K562 (cell line): Measurements from ENCODE around the gene HES6. TPM values are rescaled to one million over a fixed set of nuclear protein-coding genes. Genes with fewer than 3 reads are reported as not detected.

ENCODE experiments used
- CBX2 ChIP-seq: fragments of 200-600 bp; sonication (generic); IDR thresholded peaks from one replicate; pipeline ENCODE4 v1.6.1; 2012; ENCODE audit warnings: mild to moderate bottlenecking, low read length, inconsistent platforms; ENCODE audit not compliant: insufficient read depth, poor library complexity, severe bottlenecking
- ETS2 ChIP-seq: IDR thresholded peaks from 2 replicates; pipeline ENCODE4 v1.6.1; 2016; ENCODE audit warnings: borderline replicate concordance, missing genetic modification characterization, mild to moderate bottlenecking, moderate library complexity, missing compliant biosample characterization; ENCODE audit not compliant: poor library complexity, severe bottlenecking
- MYNN ChIP-seq, 2 experiments: sonication (generic); formaldehyde crosslinking in 1 of 2; IDR thresholded peaks; 2 replicates each; pipeline versions ENCODE4 v1.5.0 to v1.6.1; 2016 to 2020; ENCODE audit warnings: antibody characterized with exemption in 1 of 2, missing genetic modification reagents in 1 of 2
- PYGO2 ChIP-seq: fragments of 450-650 bp; IDR thresholded peaks from 2 replicates; pipeline ENCODE4 v1.6.1; 2016; ENCODE audit warnings: mild to moderate bottlenecking, missing genetic modification characterization, moderate library complexity, missing compliant biosample characterization
- ZNF212 ChIP-seq: fragments of 450-650 bp; formaldehyde crosslinking; IDR thresholded peaks from 2 replicates; pipeline ENCODE4 v1.4.0; 2020; ENCODE audit warnings: mild to moderate bottlenecking
- ZNF583 ChIP-seq: fragments of 250-450 bp; sonication (Bioruptor Pico); IDR thresholded peaks from 2 replicates; pipeline ENCODE4 v1.4.0; 2020
- ZNF707 ChIP-seq: fragments of 250-450 bp; sonication (Bioruptor Pico); conservative IDR thresholded peaks from 2 replicates; pipeline ENCODE4 v1.8.0; 2022; ENCODE audit warnings: inconsistent platforms, mild to moderate bottlenecking, moderate library complexity
- ZNF75A ChIP-seq: fragments of 450-650 bp; formaldehyde crosslinking; IDR thresholded peaks from 2 replicates; pipeline ENCODE4 v1.4.0; 2020; ENCODE audit warnings: mild to moderate bottlenecking
- polyA plus RNA-seq, 8 experiments: library from polyadenylated mRNA; depleted of rRNA in 4 of 8; stranded (reverse) in 5 of 8; unstranded in 3 of 8; fragments of >200 nt; fragmentation: Nextera tagmentation in 2 of 8; fragmentation: Illumina TruSeq in 1 of 8; extraction: Ambion mirVana in 2 of 8; extraction: Trizol in 1 of 8; gene quantifications; 2 replicates each; pipeline versions ENCODE4 v1.2.1 to v1.2.3, GENCODE V29; 2011 to 2014; ENCODE audit warnings: inconsistent platforms in 1 of 8, missing spikeins in 1 of 8
- total RNA-seq, 7 experiments: library from RNA; depleted of rRNA in 6 of 7; stranded (reverse); fragments of >200 nt in 6 of 7; fragmentation: Illumina TruSeq in 2 of 7; extraction: Trizol in 2 of 7; gene quantifications; 2 replicates each; pipeline versions ENCODE4 v1.2.1 to v1.2.3, GENCODE V29; 2011 to 2021; ENCODE audit warnings: low replicate concordance in 1 of 7
- TF ChIP-seq, protein P1 (sequence below): sonication (generic); formaldehyde crosslinking; IDR thresholded peaks from 2 replicates; pipeline ENCODE4 v1.8.1; 2022; ENCODE audit warnings: missing genetic modification reagents
- TF ChIP-seq, protein P2 (sequence below): sonication (generic); formaldehyde crosslinking; IDR thresholded peaks from 2 replicates; pipeline ENCODE4 v1.9.0; 2022; ENCODE audit warnings: mild to moderate bottlenecking, missing genetic modification reagents
- TF ChIP-seq, protein P3 (sequence below): sonication (generic); formaldehyde crosslinking; IDR thresholded peaks from 2 replicates; pipeline ENCODE4 v1.8.0; 2023; ENCODE audit warnings: missing genetic modification reagents, mild to moderate bottlenecking, borderline replicate concordance
- TF ChIP-seq, protein P4 (sequence below): fragments of 450-650 bp; IDR thresholded peaks from 2 replicates; pipeline ENCODE4 v1.6.1; 2018; ENCODE audit not compliant: partially characterized antibody
- TF ChIP-seq, protein P5 (sequence below): fragments of 250-450 bp; sonication (Bioruptor Pico); IDR thresholded peaks from 2 replicates; pipeline ENCODE4 v1.5.0; 2022; ENCODE audit warnings: mild to moderate bottlenecking

The HES6 gene
- total and polyA plus RNA-seq, 9 of the 15 experiments (the other 6 are each of a cell fraction or from before 2014, with no cell fraction given), result 6.2 to 133 (median 29.2) TPM

DNA sequence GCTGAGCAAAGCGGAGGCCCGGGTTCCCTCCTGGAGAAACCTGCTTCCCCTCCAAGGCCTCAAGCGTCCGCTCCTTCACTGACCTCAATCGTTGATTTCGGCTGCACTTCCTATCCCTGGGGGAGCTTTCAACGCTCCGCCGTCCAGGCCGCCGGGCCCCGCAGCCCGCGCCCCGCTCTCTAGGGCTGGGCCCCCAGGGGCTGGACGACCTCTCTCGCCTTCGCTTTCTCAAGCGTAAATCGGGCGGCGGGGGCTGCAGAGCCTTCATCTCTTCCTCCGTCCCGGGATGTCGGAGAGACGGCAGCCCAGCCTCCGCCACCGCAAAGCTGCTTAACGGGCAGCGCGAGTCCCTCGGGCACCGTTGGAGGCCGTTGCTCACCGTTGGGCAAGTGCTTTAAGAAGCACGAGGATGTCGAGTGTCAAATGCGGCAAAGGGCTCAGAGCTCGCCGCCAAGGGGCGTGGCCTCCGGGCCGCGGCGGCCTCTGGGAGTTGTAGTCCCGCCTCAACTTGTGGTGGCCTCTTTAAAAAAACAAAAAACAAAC lies 8.5 kb downstream of the HES6 start (continued):
- TF ChIP-seq CBX2 (no peak), ZNF583 (CRISPR knock-in tag) (no peak), ZNF212 (CRISPR knock-in tag) (no peak), ETS2 (tag) (no peak), ZNF75A (no peak), ZNF707 (no peak), MYNN (IDR thresholded peaks at IDR 0.05) (no peak), MYNN (CRISPR knock-in tag; IDR thresholded peaks at IDR 0.05) (no peak), PYGO2 (no peak)
- TF ChIP-seq, protein P1, sequence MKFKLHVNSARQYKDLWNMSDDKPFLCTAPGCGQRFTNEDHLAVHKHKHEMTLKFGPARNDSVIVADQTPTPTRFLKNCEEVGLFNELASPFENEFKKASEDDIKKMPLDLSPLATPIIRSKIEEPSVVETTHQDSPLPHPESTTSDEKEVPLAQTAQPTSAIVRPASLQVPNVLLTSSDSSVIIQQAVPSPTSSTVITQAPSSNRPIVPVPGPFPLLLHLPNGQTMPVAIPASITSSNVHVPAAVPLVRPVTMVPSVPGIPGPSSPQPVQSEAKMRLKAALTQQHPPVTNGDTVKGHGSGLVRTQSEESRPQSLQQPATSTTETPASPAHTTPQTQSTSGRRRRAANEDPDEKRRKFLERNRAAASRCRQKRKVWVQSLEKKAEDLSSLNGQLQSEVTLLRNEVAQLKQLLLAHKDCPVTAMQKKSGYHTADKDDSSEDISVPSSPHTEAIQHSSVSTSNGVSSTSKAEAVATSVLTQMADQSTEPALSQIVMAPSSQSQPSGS (CRISPR knock-in tag), result no peak
- TF ChIP-seq, protein P2, sequence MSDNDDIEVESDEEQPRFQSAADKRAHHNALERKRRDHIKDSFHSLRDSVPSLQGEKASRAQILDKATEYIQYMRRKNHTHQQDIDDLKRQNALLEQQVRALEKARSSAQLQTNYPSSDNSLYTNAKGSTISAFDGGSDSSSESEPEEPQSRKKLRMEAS (CRISPR knock-in tag), result peak; percentile 93
- TF ChIP-seq, protein P3, sequence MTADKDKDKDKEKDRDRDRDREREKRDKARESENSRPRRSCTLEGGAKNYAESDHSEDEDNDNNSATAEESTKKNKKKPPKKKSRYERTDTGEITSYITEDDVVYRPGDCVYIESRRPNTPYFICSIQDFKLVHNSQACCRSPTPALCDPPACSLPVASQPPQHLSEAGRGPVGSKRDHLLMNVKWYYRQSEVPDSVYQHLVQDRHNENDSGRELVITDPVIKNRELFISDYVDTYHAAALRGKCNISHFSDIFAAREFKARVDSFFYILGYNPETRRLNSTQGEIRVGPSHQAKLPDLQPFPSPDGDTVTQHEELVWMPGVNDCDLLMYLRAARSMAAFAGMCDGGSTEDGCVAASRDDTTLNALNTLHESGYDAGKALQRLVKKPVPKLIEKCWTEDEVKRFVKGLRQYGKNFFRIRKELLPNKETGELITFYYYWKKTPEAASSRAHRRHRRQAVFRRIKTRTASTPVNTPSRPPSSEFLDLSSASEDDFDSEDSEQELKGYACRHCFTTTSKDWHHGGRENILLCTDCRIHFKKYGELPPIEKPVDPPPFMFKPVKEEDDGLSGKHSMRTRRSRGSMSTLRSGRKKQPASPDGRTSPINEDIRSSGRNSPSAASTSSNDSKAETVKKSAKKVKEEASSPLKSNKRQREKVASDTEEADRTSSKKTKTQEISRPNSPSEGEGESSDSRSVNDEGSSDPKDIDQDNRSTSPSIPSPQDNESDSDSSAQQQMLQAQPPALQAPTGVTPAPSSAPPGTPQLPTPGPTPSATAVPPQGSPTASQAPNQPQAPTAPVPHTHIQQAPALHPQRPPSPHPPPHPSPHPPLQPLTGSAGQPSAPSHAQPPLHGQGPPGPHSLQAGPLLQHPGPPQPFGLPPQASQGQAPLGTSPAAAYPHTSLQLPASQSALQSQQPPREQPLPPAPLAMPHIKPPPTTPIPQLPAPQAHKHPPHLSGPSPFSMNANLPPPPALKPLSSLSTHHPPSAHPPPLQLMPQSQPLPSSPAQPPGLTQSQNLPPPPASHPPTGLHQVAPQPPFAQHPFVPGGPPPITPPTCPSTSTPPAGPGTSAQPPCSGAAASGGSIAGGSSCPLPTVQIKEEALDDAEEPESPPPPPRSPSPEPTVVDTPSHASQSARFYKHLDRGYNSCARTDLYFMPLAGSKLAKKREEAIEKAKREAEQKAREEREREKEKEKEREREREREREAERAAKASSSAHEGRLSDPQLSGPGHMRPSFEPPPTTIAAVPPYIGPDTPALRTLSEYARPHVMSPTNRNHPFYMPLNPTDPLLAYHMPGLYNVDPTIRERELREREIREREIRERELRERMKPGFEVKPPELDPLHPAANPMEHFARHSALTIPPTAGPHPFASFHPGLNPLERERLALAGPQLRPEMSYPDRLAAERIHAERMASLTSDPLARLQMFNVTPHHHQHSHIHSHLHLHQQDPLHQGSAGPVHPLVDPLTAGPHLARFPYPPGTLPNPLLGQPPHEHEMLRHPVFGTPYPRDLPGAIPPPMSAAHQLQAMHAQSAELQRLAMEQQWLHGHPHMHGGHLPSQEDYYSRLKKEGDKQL (CRISPR knock-in tag), result no peak
- TF ChIP-seq, protein P4, sequence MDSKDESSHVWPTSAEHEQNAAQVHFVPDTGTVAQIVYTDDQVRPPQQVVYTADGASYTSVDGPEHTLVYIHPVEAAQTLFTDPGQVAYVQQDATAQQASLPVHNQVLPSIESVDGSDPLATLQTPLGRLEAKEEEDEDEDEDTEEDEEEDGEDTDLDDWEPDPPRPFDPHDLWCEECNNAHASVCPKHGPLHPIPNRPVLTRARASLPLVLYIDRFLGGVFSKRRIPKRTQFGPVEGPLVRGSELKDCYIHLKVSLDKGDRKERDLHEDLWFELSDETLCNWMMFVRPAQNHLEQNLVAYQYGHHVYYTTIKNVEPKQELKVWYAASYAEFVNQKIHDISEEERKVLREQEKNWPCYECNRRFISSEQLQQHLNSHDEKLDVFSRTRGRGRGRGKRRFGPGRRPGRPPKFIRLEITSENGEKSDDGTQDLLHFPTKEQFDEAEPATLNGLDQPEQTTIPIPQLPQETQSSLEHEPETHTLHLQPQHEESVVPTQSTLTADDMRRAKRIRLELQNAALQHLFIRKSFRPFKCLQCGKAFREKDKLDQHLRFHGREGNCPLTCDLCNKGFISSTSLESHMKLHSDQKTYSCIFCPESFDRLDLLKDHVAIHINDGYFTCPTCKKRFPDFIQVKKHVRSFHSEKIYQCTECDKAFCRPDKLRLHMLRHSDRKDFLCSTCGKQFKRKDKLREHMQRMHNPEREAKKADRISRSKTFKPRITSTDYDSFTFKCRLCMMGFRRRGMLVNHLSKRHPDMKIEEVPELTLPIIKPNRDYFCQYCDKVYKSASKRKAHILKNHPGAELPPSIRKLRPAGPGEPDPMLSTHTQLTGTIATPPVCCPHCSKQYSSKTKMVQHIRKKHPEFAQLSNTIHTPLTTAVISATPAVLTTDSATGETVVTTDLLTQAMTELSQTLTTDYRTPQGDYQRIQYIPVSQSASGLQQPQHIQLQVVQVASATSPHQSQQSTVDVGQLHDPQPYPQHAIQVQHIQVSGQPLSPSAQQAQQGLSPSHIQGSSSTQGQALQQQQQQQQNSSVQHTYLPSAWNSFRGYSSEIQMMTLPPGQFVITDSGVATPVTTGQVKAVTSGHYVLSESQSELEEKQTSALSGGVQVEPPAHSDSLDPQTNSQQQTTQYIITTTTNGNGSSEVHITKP, result no peak
- TF ChIP-seq, protein P5, sequence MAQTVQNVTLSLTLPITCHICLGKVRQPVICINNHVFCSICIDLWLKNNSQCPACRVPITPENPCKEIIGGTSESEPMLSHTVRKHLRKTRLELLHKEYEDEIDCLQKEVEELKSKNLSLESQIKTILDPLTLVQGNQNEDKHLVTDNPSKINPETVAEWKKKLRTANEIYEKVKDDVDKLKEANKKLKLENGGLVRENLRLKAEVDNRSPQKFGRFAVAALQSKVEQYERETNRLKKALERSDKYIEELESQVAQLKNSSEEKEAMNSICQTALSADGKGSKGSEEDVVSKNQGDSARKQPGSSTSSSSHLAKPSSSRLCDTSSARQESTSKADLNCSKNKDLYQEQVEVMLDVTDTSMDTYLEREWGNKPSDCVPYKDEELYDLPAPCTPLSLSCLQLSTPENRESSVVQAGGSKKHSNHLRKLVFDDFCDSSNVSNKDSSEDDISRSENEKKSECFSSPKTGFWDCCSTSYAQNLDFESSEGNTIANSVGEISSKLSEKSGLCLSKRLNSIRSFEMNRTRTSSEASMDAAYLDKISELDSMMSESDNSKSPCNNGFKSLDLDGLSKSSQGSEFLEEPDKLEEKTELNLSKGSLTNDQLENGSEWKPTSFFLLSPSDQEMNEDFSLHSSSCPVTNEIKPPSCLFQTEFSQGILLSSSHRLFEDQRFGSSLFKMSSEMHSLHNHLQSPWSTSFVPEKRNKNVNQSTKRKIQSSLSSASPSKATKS (CRISPR knock-in tag), result no peak
